SK-N-MC (cell line): ENCODE results near the gene NOXO1.
"Not testable (repeated sequence)": the region's sequence is repeated elsewhere in the genome, so short reads cannot be mapped to it uniquely, and the experiment has no call there.

ENCODE experiments used
- DNase-seq: peaks from one replicate; pipeline ENCODE4 v3.0.0-alpha.2; 2011; ENCODE audit warnings: low read depth, low spot score
- H3K27ac ChIP-seq: fragments of 200-600 bp; sonication (generic); 2 replicates; pipeline ENCODE4 v1.5.1; 2016; ENCODE audit warnings: mixed run types
- H3K36me3 ChIP-seq: fragments of 200-600 bp; sonication (generic); 2 replicates; pipeline ENCODE4 v1.6.1; 2017; ENCODE audit warnings: antibody characterized with exemption, low read length, mixed read lengths; ENCODE audit not compliant: insufficient read depth
- H3K4me3 ChIP-seq: fragments of 200-600 bp; sonication (generic); 2 replicates; pipeline ENCODE4 v1.5.1; 2016
- H3K9ac ChIP-seq: fragments of 200-600 bp; sonication (generic); 2 replicates; pipeline ENCODE4 v1.8.0; 2017; ENCODE audit warnings: mixed run types, mixed read lengths; ENCODE audit not compliant: insufficient read length
- H3K9me3 ChIP-seq: fragments of 200-600 bp; sonication (generic); 2 replicates; pipeline ENCODE4 v1.6.1; 2017; ENCODE audit warnings: low read depth, mild to moderate bottlenecking, antibody characterized with exemption, low read length, moderate library complexity, mixed read lengths
- EZH2 ChIP-seq: fragments of 200-600 bp; sonication (generic); IDR thresholded peaks from one replicate; pipeline ENCODE4 v1.6.1; 2017; ENCODE audit warnings: antibody characterized with exemption
- FOXP2 ChIP-seq: optimal IDR thresholded peaks from 2 replicates; pipeline ENCODE3; 2011; ENCODE audit warnings: mild to moderate bottlenecking, moderate library complexity; ENCODE audit not compliant: insufficient read depth; ENCODE audit errors: extremely low read length, control extremely low read depth
- POLR2AphosphoS5 ChIP-seq: IDR thresholded peaks from 2 replicates; pipeline ENCODE4 v1.6.1; 2012; ENCODE audit warnings: mild to moderate bottlenecking, low read depth, low read length, borderline replicate concordance

Gene NOXO1

GRCh38 chr16:1958715-1959268, 22.5 kb downstream of the NOXO1 start:
- TF ChIP-seq POLR2AphosphoS5 (no peak), EZH2 (no peak), FOXP2 (no peak)
- Histone ChIP-seq H3K9me3 (no peaks in the 10 kb centered on the region), H3K4me3 (peak overlapping the region; percentile 98), H3K36me3 (peaks cover 23% of the 10 kb centered on the region), H3K9ac (peak overlapping the region; percentile 94), H3K27ac (0 out of 2 replicates have a peak overlapping the region, but pooled peaks have one; percentile 27)
- DNase-seq = no peak

- not testable (repeated sequence) for H3K4me3 ChIP-seq, H3K9me3 ChIP-seq, H3K9ac ChIP-seq, DNase-seq, H3K27ac ChIP-seq
- peaks cover 16% of the 10 kb centered on the region for H3K36me3 ChIP-seq
Observed at GRCh38 chr16:1958143-1958491, 23.2 kb downstream of the NOXO1 start.

- not testable (repeated sequence) for H3K9ac ChIP-seq, DNase-seq
- H3K27ac ChIP-seq = 0 out of 2 replicates have a peak overlapping the region, but pooled peaks have one; percentile 46
Observed at GRCh38 chr16:1957434-1958142, 23.7 kb downstream of the NOXO1 start.

GRCh38 chr16:1953734-1954133, 27.5 kb downstream of the NOXO1 start:
- Histone ChIP-seq H3K9me3 (no peaks in the 10 kb centered on the region), H3K4me3 (no peak overlapping the region), H3K36me3 (no peaks in the 10 kb centered on the region), H3K27ac (no peak overlapping the region), H3K9ac (no peak overlapping the region)
- no peak for DNase-seq
- TF ChIP-seq FOXP2 (no peak), POLR2AphosphoS5 (no peak), EZH2 (no peak)

More at GRCh38 chr16:1957434-1958142, 23.7 kb downstream of the NOXO1 start:
- not testable (repeated sequence) for H3K4me3 ChIP-seq, H3K9me3 ChIP-seq
- peaks cover 11% of the 10 kb centered on the region for H3K36me3 ChIP-seq

- TF ChIP-seq POLR2AphosphoS5 = no peak
- TF ChIP-seq FOXP2 = no peak
- no peak for TF ChIP-seq EZH2
- H3K36me3 ChIP-seq = no peaks in the 10 kb centered on the region
- DNase-seq = no peak
- H3K4me3 ChIP-seq = no peak overlapping the region
- no peaks in the 10 kb centered on the region for H3K9me3 ChIP-seq
- H3K27ac ChIP-seq = no peak overlapping the region
- H3K9ac ChIP-seq = no peak overlapping the region
Observed at GRCh38 chr16:1950559-1950958, 30.7 kb downstream of the NOXO1 start.

GRCh38 chr16:1950047-1950446, 31.2 kb downstream of the NOXO1 start:
- no peak for DNase-seq
- Histone ChIP-seq H3K4me3 (no peak overlapping the region), H3K27ac (no peak overlapping the region), H3K36me3 (no peaks in the 10 kb centered on the region), H3K9me3 (no peaks in the 10 kb centered on the region), H3K9ac (no peak overlapping the region)
- TF ChIP-seq EZH2 (no peak), FOXP2 (no peak), POLR2AphosphoS5 (no peak)

GRCh38 chr16:1949507-1949906, 31.8 kb downstream of the NOXO1 start:
- Histone ChIP-seq H3K4me3 (no peak overlapping the region), H3K9me3 (no peaks in the 10 kb centered on the region), H3K9ac (no peak overlapping the region), H3K36me3 (no peaks in the 10 kb centered on the region), H3K27ac (no peak overlapping the region)
- DNase-seq = no peak
- TF ChIP-seq POLR2AphosphoS5 = no peak

- H3K4me3 ChIP-seq = no peak overlapping the region
- no peaks in the 10 kb centered on the region for H3K9me3 ChIP-seq
- no peaks in the 10 kb centered on the region for H3K36me3 ChIP-seq
- TF ChIP-seq POLR2AphosphoS5 (no peak), EZH2 (no peak), FOXP2 (no peak)
- H3K27ac ChIP-seq = no peak overlapping the region
- H3K9ac ChIP-seq = no peak overlapping the region
- DNase-seq = no peak
Observed at GRCh38 chr16:1947369-1947670, 33.9 kb downstream of the NOXO1 start.

- TF ChIP-seq POLR2AphosphoS5 (no peak), EZH2 (no peak), FOXP2 (no peak)
- Histone ChIP-seq H3K36me3 (no peaks in the 10 kb centered on the region), H3K9me3 (no peaks in the 10 kb centered on the region), H3K9ac (no peak overlapping the region), H3K4me3 (no peak overlapping the region), H3K27ac (no peak overlapping the region)
- no peak for DNase-seq
Observed at GRCh38 chr16:1946495-1947368, 34.5 kb downstream of the NOXO1 start.
